GM12878 (cell line): ENCODE data around the gene CDH8. TPM values are rescaled to one million over a fixed set of nuclear protein-coding genes. Genes with fewer than 3 reads are reported as not detected.
A peak's percentile ranks its signal among the peaks of the same experiment; 100 is the strongest.

Source experiments
- ATAC-seq: fragments of 200-7000 bp; cut with Tn5 transposase; 3 replicates; pipeline ENCODE4 v1.9.1; 2020; ENCODE audit warnings: mild to moderate bottlenecking, moderate library complexity
- Bru-seq: library from RNA; stranded (reverse); fragments of 400-500 nt; gene quantifications from one replicate; lab custom pipeline; 2021; lab: Mats Ljungman, UMichigan
- BruChase-seq, 2 experiments: library from RNA; stranded (reverse); fragments of 400-500 nt; gene quantifications; one replicate each; lab custom pipeline; 2021; lab: Mats Ljungman, UMichigan
- BruUV-seq: library from RNA; stranded (reverse); fragments of 400-500 nt; replicated peaks from 2 replicates; lab custom pipeline; 2021; lab: Mats Ljungman, UMichigan
- CTCF ChIA-PET: fragments of 300-600 bp; sonication (Branson Sonifier 250); formaldehyde crosslinking; extraction: SDS; loops from one replicate; lab custom pipeline; 2021; ENCODE audit warnings: inconsistent platforms; lab: Yijun Ruan, JAX
- POLR2A ChIA-PET: fragments of 350-600 bp; formaldehyde crosslinking; extraction: SDS; loops from one replicate; lab custom pipeline; 2021; ENCODE audit warnings: inconsistent platforms; lab: Charles Lee
- RAD21 ChIA-PET: fragments of 300-600 bp; sonication (Branson Sonifier 250); formaldehyde crosslinking; loops from one replicate; lab custom pipeline; 2023; ENCODE audit warnings: antibody characterized with exemption; ENCODE audit not compliant: unreplicated experiment; lab: Charles Lee
- SMC1A ChIA-PET: fragments of 300-600 bp; sonication (Branson Sonifier 250); formaldehyde crosslinking; loops from one replicate; lab custom pipeline; 2023; ENCODE audit not compliant: unreplicated experiment, uncharacterized antibody; lab: Charles Lee
- DNase-seq: peaks from one replicate; pipeline ENCODE4 v3.0.0-alpha.2; 2011; ENCODE audit warnings: low read depth, low spot score
- FAIRE-seq: peaks from 3 replicates; lab custom pipeline; 2011; peaks lifted over from hg19 to GRCh38; lab: Jason Lieb, UNC
- H2AFZ ChIP-seq: 2 replicates; pipeline ENCODE4 v1.6.0; 2011; ENCODE audit warnings: low read depth, low read length, control low read depth; ENCODE audit not compliant: control insufficient read depth
- H3K27ac ChIP-seq: 2 replicates; pipeline ENCODE4 v1.5.1; 2011; ENCODE audit warnings: control low read depth; ENCODE audit not compliant: control insufficient read depth, insufficient read depth
- H3K27me3 ChIP-seq, 2 experiments: replicated peaks in 1 of 2; 2 replicates each; pipeline versions ENCODE4 v1.6.0 to v1.6.1; 2011; ENCODE audit warnings: low read length in 1 of 2; ENCODE audit not compliant: control insufficient read depth in 2 of 2, insufficient read depth in 2 of 2
- H3K36me3 ChIP-seq, 2 experiments: 2 replicates each; pipeline ENCODE4 v1.5.1; 2011; ENCODE audit warnings: low read length in 1 of 2; ENCODE audit not compliant: control insufficient read depth in 2 of 2, insufficient read depth in 2 of 2
- H3K4me1 ChIP-seq: 2 replicates; pipeline ENCODE4 v1.6.1; 2011; ENCODE audit warnings: mild to moderate bottlenecking, low read length, moderate library complexity, mixed read lengths; ENCODE audit not compliant: control insufficient read depth, insufficient read depth
- H3K4me2 ChIP-seq: 2 replicates; pipeline ENCODE4 v1.6.0; 2011; ENCODE audit warnings: control low read depth; ENCODE audit not compliant: control insufficient read depth, insufficient read depth
- H3K4me3 ChIP-seq: fragments of 200-600 bp; sonication (generic); 2 replicates; pipeline ENCODE4 v1.5.1; 2016
- H3K79me2 ChIP-seq: 2 replicates; pipeline ENCODE4 v1.6.0; 2011; ENCODE audit warnings: low read length; ENCODE audit not compliant: control insufficient read depth, insufficient read depth
- H3K9ac ChIP-seq: 2 replicates; pipeline ENCODE4 v1.8.0; 2011; ENCODE audit warnings: low read length, control low read depth, mixed read lengths; ENCODE audit not compliant: control insufficient read depth, insufficient read depth
- H3K9me3 ChIP-seq: replicated peaks from 3 replicates; pipeline ENCODE4 v1.5.1; 2011; ENCODE audit warnings: mild to moderate bottlenecking, low read length; ENCODE audit not compliant: control insufficient read depth, insufficient read depth
- H4K20me1 ChIP-seq: 2 replicates; pipeline ENCODE4 v1.6.0; 2011; ENCODE audit not compliant: control insufficient read depth, insufficient read depth
- BCLAF1 ChIP-seq: fragments of 450-650 bp; IDR thresholded peaks from 2 replicates; pipeline ENCODE4 v1.6.1; 2017; ENCODE audit warnings: antibody characterized with exemption, mild to moderate bottlenecking, moderate library complexity
- CHD1 ChIP-seq: IDR thresholded peaks from 2 replicates; pipeline ENCODE4 v1.6.1; 2012; ENCODE audit warnings: low read depth, low read length, improper control_type of control experiment
- HCFC1 ChIP-seq: fragments of 150-350 bp; IDR thresholded peaks from 2 replicates; pipeline ENCODE4 v1.6.1; 2014; ENCODE audit warnings: low read length
- IRF5 ChIP-seq: fragments of 450-650 bp; IDR thresholded peaks from 2 replicates; pipeline ENCODE4 v1.6.1; 2017; ENCODE audit warnings: borderline replicate concordance
- NBN ChIP-seq: fragments of 450-650 bp; IDR thresholded peaks from 2 replicates; pipeline ENCODE4 v1.6.1; 2016
- NFYB ChIP-seq: IDR thresholded peaks from 2 replicates; pipeline ENCODE4 v1.6.1; 2011; ENCODE audit warnings: low read depth, mild to moderate bottlenecking, low read length, improper control_type of control experiment, moderate library complexity; ENCODE audit not compliant: insufficient read depth
- RAD21 ChIP-seq: IDR thresholded peaks from 2 replicates; pipeline ENCODE4 v1.6.1; 2011; ENCODE audit warnings: mild to moderate bottlenecking, low read depth, low read length, moderate library complexity; ENCODE audit not compliant: insufficient read depth
- RFX5 ChIP-seq: IDR thresholded peaks from 2 replicates; pipeline ENCODE4 v1.6.1; 2011; ENCODE audit warnings: low read depth, low read length, improper control_type of control experiment
- USF2 ChIP-seq: IDR thresholded peaks from 2 replicates; pipeline ENCODE4 v1.6.1; 2011; ENCODE audit warnings: low read depth, low read length, improper control_type of control experiment, borderline replicate concordance
- ZNF592 ChIP-seq: fragments of 450-650 bp; IDR thresholded peaks from 2 replicates; pipeline ENCODE4 v1.6.1; 2017; ENCODE audit warnings: mild to moderate bottlenecking, moderate library complexity
- WGBS: methylation state at CpG from one replicate; pipeline ENCODE4 v1.1.6; 2016; ENCODE audit warnings: low lambda C conversion rate; ENCODE audit not compliant: insufficient replicate concordance, insufficient coverage; ENCODE audit errors: missing lambda C conversion rate; 5-methylcytosine and 5-hydroxymethylcytosine counted together
- in situ Hi-C: fragments of 300-500 bp; cut with MboI; formaldehyde crosslinking; loops from 9 replicates; pipeline ENCODE4 v1.14.3; 2018; ENCODE audit warnings: mixed read lengths
- intact Hi-C: fragments of 100-400 bp; cut with micrococcal nuclease; formaldehyde crosslinking; loops from one replicate; pipeline ENCODE4 v1.14.2; 2022; ENCODE audit not compliant: unreplicated experiment
- long read RNA-seq, 2 experiments: library from polyadenylated mRNA; unstranded; transcript quantifications; one replicate each; pipeline ENCODE4 v2.0.0, GENCODE V29; 2019 to 2020
- polyA minus RNA-seq, 3 experiments: library from RNA; depleted of rRNA, polyadenylated mRNA; stranded (reverse); fragments of >200 nt; gene quantifications; 2 replicates each; pipeline ENCODE4 v1.2.3, GENCODE V29; 2011
- polyA plus RNA-seq, 11 experiments: library from polyadenylated mRNA; depleted of rRNA in 4 of 11; unstranded in 6 of 11; stranded (reverse) in 5 of 11; fragments of >200 nt; fragmentation: Nextera tagmentation in 4 of 11; fragmentation: Illumina TruSeq in 1 of 11; extraction: Ambion mirVana in 4 of 11; extraction: Trizol in 1 of 11; gene quantifications; 1 replicate in 1 of 11; 2 replicates in 10 of 11; pipeline versions ENCODE4 v1.2.1 to v1.2.3, GENCODE V29; 2011 to 2016; ENCODE audit warnings: inconsistent platforms in 2 of 11, missing spikeins in 2 of 11, low read depth in 1 of 11
- total RNA-seq, 4 experiments: library from RNA; depleted of rRNA in 3 of 4; stranded (reverse); fragments of >200 nt in 3 of 4; fragmentation: Illumina TruSeq in 1 of 4; extraction: Trizol in 1 of 4; gene quantifications; 2 replicates each; pipeline versions ENCODE4 v1.2.1 to v1.2.3, GENCODE V29; 2013 to 2021

The CDH8 gene
- total RNA-seq (2013; cell fraction: nucleolus; rRNA removed): not detected in 2 replicates
- 0.27 and 0.68 TPM in 2 replicates for total RNA-seq (2014; rRNA removed)
- 0.13 and 0.28 TPM in 2 replicates for total RNA-seq (2014; rRNA removed; fragmentation: Illumina TruSeq; extraction: Trizol)
- 0.53 TPM in 1 of 2 replicates, not detected in the other for total RNA-seq (2021)
- not detected for polyA plus RNA-seq (2011; ENCODE audit: low read depth)
- polyA plus RNA-seq (2011; rRNA removed): 0.19 and 0.23 TPM in 2 replicates
- 0.32 and 0.37 TPM in 2 replicates for polyA plus RNA-seq (2011; cell fraction: cytosol; rRNA removed)
- 0.31 and 0.35 TPM in 2 replicates for polyA plus RNA-seq (2011; cell fraction: nucleus; rRNA removed)
- polyA plus RNA-seq (2012): not detected in 2 replicates
- 0.25 TPM in 1 of 2 replicates, not detected in the other for polyA plus RNA-seq (2014; fragmentation: Illumina TruSeq; extraction: Trizol)
- under 1 TPM; 0.37 to 0.40 TPM for polyA plus RNA-seq (2014; fragmentation: Nextera tagmentation; extraction: Ambion mirVana)
- polyA plus RNA-seq (2014; rRNA removed): 0.05 and 0.20 TPM in 2 replicates
- polyA plus RNA-seq (2016; fragmentation: Nextera tagmentation; extraction: Ambion mirVana): not detected
- polyA minus RNA-seq (2011; rRNA and poly(A)+ RNA removed): 0.29 and 0.72 TPM in 2 replicates
- polyA minus RNA-seq (2011; cell fraction: cytosol; rRNA and poly(A)+ RNA removed): not detected in 2 replicates
- polyA minus RNA-seq (2011; cell fraction: nucleus; rRNA and poly(A)+ RNA removed): 2.8 and 2.9 TPM in 2 replicates
- Bru-seq, nascent RNA: percentile 10 among the genes with signal in this experiment
- percentile 3 among the genes with signal in this experiment for BruChase-seq, experiment 1, labeled RNA remaining after a 6-hour chase
- percentile 5 among the genes with signal in this experiment for BruChase-seq, experiment 2, labeled RNA remaining after a 2-hour chase
- long read RNA-seq, experiment 1: 0 reads
- long read RNA-seq, experiment 2, partial matches to known transcripts: 0 of 6 reads
- long read RNA-seq, experiment 2, other reads (novel, unspliced or antisense): 5 of 6 reads

GRCh38 chr16:62036101-62036801 lies at the start of gene CDH8:
Gene CDH8, minus strand, starts transcription at chr16:62036438. Its CDS starts 15,035 bp downstream, at chr16:62021403.
- no TSS peak for BruUV-seq
- Histone ChIP-seq H3K4me3 (no peak within 1 kb of the TSS), H3K27me3 (no peaks in the 10 kb centered on the region), H2AFZ (no peak within 1 kb of the TSS), H3K9ac (no peak within 1 kb of the TSS), H4K20me1 (no peaks in the 10 kb centered on the region), H3K79me2 (no peaks in the 10 kb centered on the region), H3K36me3 (no peaks in the 10 kb centered on the region), H3K9me3 (no peaks in the 10 kb centered on the region), H3K27ac (no peak within 1 kb of the TSS), H3K4me2 (no peak within 1 kb of the TSS), H3K4me1 (no peaks in the 10 kb centered on the region)
- in situ Hi-C loops: no loop called here
- 77% methylated on average over 46 of the region's 60 CpGs for WGBS
- ChIA-PET RAD21 (interaction anchor here (1.2 kb wide), 1 partner anchor 13 kb away, joined by 3 read pairs; no protein-coding TSS in a partner anchor), POLR2A (no interaction called here), CTCF (no interaction called here), SMC1A (no interaction called here)
- intact Hi-C loops: no loop called here
- DNase-seq (no peak), ATAC-seq (no peak), FAIRE-seq (no peak)
- TF ChIP-seq ZNF592 (no peak), CHD1 (no peak), BCLAF1 (no peak), IRF5 (no peak), NFYB (no peak), HCFC1 (no peak), RAD21 (no peak), RFX5 (no peak), NBN (no peak), USF2 (no peak)
